GM10847 (cell line): ENCODE results near the gene MRPS22.

Experiments used
- POLR2A ChIP-seq: IDR thresholded peaks from 2 replicates; pipeline ENCODE4 v1.6.1; 2011; ENCODE audit not compliant: insufficient read length; ENCODE audit errors: extremely low read depth

The MRPS22 gene

GRCh38 chr3:139307601-139308555 is 35.9 kb upstream of the MRPS22 start:
- no peak for TF ChIP-seq POLR2A

- TF ChIP-seq POLR2A, result no peak
These were observed 35.3 kb upstream of the MRPS22 start for GRCh38 chr3:139308560-139308959.

- no peak for TF ChIP-seq POLR2A
These were observed 34.7 kb upstream of the MRPS22 start for GRCh38 chr3:139309061-139309591.

- no peak for TF ChIP-seq POLR2A
These were observed 33.9 kb upstream of the MRPS22 start for GRCh38 chr3:139309880-139310279.

- no peak for TF ChIP-seq POLR2A
These were observed 33.3 kb upstream of the MRPS22 start for GRCh38 chr3:139310474-139310933.

GRCh38 chr3:139311557-139311956 is 32.3 kb upstream of the MRPS22 start:
- TF ChIP-seq POLR2A, result no peak

GRCh38 chr3:139312416-139312815 is 31.4 kb upstream of the MRPS22 start:
- TF ChIP-seq POLR2A, result no peak

GRCh38 chr3:139312959-139313358 is 30.9 kb upstream of the MRPS22 start:
- TF ChIP-seq POLR2A, result no peak

- no peak for TF ChIP-seq POLR2A
These were observed 29.9 kb upstream of the MRPS22 start for GRCh38 chr3:139313921-139314320.

- TF ChIP-seq POLR2A, result no peak
These were observed 26.6 kb upstream of the MRPS22 start for GRCh38 chr3:139317215-139317614.

- TF ChIP-seq POLR2A, result no peak
These were observed 26.0 kb upstream of the MRPS22 start for GRCh38 chr3:139317660-139318430.

GRCh38 chr3:139318431-139318816 is 25.4 kb upstream of the MRPS22 start:
- TF ChIP-seq POLR2A, result no peak

GRCh38 chr3:139318826-139319225 is 25.0 kb upstream of the MRPS22 start:
- TF ChIP-seq POLR2A, result no peak

GRCh38 chr3:139319428-139320402 is 24.1 kb upstream of the MRPS22 start:
- TF ChIP-seq POLR2A, result no peak
